ENCODE measurements around the gene CACNB3. TPM values are rescaled to one million over a fixed set of nuclear protein-coding genes. Genes with fewer than 3 reads are reported as not detected.
A peak's percentile ranks its signal among the peaks of the same experiment; 100 is the strongest.

The CACNB3 gene
- total and polyA plus RNA-seq, 2 of the 13 experiments (the other 11 are each of a cell fraction or from before 2014, with no cell fraction given), result 0.29 to 0.54 TPM

DNA sequence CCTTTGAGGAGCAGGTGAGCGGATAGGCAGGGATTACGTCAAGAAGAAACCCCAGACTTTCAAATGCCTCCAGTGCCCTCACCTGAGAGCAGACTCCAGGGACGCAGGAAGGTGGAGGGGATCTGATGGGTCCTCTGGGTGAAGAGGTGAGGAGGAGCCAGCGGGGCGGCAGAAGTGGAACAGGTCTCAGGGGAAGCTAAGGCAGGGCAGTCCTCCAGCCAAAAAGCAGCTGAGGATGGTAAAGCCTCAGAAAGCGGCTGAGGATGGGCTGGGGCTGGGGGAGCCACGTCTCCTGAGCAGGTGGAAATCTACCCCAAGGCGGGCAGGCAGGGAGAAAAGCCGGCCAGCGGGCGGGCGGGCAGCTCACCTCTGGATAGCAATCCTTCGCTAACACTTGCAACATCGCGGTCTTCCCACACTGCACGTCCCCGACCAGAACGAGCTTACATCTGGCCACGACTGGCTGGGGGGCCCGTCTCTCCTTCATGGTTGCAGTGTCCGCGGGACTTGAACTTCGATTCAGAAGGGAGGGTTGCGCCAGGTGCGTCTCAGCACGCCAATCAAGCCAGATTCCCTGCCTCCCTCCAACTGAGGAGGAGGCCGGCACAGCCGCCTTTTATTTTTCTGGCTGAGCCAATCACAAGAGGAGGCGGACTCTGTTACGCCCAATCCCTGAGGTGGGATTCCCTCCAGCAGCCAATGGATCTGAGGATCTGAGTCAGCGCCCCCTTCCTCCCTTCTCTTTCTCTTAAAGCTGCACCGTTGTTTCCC is 47.2 kb downstream of the CACNB3 start, which contains the start of gene RND1 (continued):
- TF ChIP-seq NR2C2 (CRISPR knock-in tag; IDR thresholded peaks at IDR 0.05; ENCODE audit: borderline replicate concordance), result peak; percentile 30; the same call in 1 of the 2 replicates
- TF ChIP-seq, protein P1, sequence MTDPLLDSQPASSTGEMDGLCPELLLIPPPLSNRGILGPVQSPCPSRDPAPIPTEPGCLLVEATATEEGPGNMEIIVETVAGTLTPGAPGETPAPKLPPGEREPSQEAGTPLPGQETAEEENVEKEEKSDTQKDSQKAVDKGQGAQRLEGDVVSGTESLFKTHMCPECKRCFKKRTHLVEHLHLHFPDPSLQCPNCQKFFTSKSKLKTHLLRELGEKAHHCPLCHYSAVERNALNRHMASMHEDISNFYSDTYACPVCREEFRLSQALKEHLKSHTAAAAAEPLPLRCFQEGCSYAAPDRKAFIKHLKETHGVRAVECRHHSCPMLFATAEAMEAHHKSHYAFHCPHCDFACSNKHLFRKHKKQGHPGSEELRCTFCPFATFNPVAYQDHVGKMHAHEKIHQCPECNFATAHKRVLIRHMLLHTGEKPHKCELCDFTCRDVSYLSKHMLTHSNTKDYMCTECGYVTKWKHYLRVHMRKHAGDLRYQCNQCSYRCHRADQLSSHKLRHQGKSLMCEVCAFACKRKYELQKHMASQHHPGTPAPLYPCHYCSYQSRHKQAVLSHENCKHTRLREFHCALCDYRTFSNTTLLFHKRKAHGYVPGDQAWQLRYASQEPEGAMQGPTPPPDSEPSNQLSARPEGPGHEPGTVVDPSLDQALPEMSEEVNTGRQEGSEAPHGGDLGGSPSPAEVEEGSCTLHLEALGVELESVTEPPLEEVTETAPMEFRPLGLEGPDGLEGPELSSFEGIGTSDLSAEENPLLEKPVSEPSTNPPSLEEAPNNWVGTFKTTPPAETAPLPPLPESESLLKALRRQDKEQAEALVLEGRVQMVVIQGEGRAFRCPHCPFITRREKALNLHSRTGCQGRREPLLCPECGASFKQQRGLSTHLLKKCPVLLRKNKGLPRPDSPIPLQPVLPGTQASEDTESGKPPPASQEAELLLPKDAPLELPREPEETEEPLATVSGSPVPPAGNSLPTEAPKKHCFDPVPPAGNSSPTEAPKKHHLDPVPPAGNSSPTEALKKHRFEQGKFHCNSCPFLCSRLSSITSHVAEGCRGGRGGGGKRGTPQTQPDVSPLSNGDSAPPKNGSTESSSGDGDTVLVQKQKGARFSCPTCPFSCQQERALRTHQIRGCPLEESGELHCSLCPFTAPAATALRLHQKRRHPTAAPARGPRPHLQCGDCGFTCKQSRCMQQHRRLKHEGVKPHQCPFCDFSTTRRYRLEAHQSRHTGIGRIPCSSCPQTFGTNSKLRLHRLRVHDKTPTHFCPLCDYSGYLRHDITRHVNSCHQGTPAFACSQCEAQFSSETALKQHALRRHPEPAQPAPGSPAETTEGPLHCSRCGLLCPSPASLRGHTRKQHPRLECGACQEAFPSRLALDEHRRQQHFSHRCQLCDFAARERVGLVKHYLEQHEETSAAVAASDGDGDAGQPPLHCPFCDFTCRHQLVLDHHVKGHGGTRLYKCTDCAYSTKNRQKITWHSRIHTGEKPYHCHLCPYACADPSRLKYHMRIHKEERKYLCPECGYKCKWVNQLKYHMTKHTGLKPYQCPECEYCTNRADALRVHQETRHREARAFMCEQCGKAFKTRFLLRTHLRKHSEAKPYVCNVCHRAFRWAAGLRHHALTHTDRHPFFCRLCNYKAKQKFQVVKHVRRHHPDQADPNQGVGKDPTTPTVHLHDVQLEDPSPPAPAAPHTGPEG (CRISPR knock-in tag; IDR thresholded peaks at IDR 0.05), result peak; percentile 59; the same call in 1 of the 2 replicates
- no peak for TF ChIP-seq PREB (CRISPR knock-in tag; IDR thresholded peaks at IDR 0.05)
- TF ChIP-seq, protein P2, sequence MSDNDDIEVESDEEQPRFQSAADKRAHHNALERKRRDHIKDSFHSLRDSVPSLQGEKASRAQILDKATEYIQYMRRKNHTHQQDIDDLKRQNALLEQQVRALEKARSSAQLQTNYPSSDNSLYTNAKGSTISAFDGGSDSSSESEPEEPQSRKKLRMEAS (IDR thresholded peaks at IDR 0.05), result peak; percentile 46
- no peak for TF ChIP-seq KDM1A (CRISPR knock-in tag; IDR thresholded peaks at IDR 0.05)
- TF ChIP-seq HNRNPLL (IDR thresholded peaks at IDR 0.05; ENCODE audit: low read depth, low read length, poor library complexity, severe bottlenecking), result peak; percentile 71
- TF ChIP-seq, protein P3, sequence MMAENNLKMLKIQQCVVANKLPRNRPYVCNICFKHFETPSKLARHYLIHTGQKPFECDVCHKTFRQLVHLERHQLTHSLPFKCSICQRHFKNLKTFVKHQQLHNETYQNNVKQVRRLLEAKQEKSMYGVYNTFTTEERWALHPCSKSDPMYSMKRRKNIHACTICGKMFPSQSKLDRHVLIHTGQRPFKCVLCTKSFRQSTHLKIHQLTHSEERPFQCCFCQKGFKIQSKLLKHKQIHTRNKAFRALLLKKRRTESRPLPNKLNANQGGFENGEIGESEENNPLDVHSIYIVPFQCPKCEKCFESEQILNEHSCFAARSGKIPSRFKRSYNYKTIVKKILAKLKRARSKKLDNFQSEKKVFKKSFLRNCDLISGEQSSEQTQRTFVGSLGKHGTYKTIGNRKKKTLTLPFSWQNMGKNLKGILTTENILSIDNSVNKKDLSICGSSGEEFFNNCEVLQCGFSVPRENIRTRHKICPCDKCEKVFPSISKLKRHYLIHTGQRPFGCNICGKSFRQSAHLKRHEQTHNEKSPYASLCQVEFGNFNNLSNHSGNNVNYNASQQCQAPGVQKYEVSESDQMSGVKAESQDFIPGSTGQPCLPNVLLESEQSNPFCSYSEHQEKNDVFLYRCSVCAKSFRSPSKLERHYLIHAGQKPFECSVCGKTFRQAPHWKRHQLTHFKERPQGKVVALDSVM (CRISPR knock-in tag; IDR thresholded peaks at IDR 0.05), result peak; percentile 89
- TF ChIP-seq SIX1 (CRISPR knock-in tag; IDR thresholded peaks at IDR 0.05; ENCODE audit: borderline replicate concordance), result no peak
- TF ChIP-seq, protein P4, sequence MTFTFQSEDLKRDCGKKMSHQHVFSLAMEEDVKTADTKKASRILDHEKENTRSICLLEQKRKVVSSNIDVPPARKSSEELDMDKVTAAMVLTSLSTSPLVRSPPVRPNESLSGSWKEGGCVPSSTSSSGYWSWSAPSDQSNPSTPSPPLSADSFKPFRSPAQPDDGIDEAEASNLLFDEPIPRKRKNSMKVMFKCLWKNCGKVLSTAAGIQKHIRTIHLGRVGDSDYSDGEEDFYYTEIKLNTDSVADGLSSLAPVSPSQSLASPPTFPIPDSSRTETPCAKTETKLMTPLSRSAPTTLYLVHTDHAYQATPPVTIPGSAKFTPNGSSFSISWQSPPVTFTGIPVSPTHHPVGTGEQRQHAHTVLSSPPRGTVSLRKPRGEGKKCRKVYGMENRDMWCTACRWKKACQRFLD (CRISPR knock-in tag; IDR thresholded peaks at IDR 0.05; ENCODE audit: borderline replicate concordance), result 0 out of 2 replicates have a peak, but pooled peaks have one; percentile 65
- TF ChIP-seq, protein P5, sequence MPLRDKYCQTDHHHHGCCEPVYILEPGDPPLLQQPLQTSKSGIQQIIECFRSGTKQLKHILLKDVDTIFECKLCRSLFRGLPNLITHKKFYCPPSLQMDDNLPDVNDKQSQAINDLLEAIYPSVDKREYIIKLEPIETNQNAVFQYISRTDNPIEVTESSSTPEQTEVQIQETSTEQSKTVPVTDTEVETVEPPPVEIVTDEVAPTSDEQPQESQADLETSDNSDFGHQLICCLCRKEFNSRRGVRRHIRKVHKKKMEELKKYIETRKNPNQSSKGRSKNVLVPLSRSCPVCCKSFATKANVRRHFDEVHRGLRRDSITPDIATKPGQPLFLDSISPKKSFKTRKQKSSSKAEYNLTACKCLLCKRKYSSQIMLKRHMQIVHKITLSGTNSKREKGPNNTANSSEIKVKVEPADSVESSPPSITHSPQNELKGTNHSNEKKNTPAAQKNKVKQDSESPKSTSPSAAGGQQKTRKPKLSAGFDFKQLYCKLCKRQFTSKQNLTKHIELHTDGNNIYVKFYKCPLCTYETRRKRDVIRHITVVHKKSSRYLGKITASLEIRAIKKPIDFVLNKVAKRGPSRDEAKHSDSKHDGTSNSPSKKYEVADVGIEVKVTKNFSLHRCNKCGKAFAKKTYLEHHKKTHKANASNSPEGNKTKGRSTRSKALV (CRISPR knock-in tag; IDR thresholded peaks at IDR 0.05), result 0 out of 2 replicates have a peak, but pooled peaks have one; percentile 55
- no peak for TF ChIP-seq U2AF2 (IDR thresholded peaks at IDR 0.05; ENCODE audit: low read depth, low read length)
- TF ChIP-seq ZNF205 (CRISPR knock-in tag; IDR thresholded peaks at IDR 0.05), result no peak
- TF ChIP-seq, protein P6, sequence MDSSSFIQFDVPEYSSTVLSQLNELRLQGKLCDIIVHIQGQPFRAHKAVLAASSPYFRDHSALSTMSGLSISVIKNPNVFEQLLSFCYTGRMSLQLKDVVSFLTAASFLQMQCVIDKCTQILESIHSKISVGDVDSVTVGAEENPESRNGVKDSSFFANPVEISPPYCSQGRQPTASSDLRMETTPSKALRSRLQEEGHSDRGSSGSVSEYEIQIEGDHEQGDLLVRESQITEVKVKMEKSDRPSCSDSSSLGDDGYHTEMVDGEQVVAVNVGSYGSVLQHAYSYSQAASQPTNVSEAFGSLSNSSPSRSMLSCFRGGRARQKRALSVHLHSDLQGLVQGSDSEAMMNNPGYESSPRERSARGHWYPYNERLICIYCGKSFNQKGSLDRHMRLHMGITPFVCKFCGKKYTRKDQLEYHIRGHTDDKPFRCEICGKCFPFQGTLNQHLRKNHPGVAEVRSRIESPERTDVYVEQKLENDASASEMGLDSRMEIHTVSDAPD (CRISPR knock-in tag; IDR thresholded peaks at IDR 0.05), result peak; percentile 60; the same call in 1 of the 2 replicates
